Stimulated activated CD4-positive, alpha-beta T cell treated with anti-CD3 and anti-CD28 coated beads, Interleukin-1b, Interleukin-23, amount 100 ng/mL, for 48 hours (primary cell): ENCODE data around the gene TGIF2.

Source experiments
- DNase-seq: peaks from one replicate; pipeline ENCODE4 v3.0.0-alpha.2; 2020

Gene TGIF2

DNA sequence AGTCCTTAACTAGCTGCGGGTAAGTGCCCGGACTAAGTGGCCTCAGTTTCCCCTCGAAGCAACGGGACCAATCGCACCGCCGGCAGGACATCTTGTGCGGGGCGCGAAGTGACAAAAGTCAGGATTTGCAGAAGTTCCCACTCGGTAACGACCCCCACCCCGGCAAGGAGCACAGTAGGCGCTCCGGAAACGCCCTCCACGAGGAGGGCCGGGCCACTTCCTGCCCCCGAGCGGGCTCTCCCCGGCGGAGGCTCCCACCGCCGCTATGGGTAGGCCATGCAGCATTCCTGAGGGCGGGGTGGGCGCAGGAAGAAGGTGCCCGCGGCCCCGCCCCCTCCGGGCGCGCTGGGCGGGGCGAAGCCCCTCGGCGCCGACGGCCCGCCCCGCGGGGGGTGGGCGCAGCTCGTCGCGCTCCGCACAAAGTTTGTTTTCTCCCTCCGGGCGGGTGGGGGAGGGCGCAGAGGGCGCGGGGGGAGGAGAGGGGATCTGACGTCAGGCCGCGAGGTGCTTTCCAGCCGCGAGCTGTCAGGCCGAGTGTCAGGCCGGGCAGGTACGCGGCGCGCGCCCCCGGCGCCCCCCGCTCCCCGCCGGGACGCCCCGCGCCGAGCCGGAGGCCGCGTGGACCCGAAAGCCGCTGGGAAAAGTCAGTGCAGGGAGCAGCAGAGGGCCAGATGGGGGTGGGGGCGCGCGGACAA lies at the start of gene TGIF2:
TSS of gene TGIF2 (plus strand) at position 495 of the 695 bp plus-strand sequence. CDS start 5,178 bp downstream, outside the sequence.
- DNase-seq, result peak; percentile 89

DNA sequence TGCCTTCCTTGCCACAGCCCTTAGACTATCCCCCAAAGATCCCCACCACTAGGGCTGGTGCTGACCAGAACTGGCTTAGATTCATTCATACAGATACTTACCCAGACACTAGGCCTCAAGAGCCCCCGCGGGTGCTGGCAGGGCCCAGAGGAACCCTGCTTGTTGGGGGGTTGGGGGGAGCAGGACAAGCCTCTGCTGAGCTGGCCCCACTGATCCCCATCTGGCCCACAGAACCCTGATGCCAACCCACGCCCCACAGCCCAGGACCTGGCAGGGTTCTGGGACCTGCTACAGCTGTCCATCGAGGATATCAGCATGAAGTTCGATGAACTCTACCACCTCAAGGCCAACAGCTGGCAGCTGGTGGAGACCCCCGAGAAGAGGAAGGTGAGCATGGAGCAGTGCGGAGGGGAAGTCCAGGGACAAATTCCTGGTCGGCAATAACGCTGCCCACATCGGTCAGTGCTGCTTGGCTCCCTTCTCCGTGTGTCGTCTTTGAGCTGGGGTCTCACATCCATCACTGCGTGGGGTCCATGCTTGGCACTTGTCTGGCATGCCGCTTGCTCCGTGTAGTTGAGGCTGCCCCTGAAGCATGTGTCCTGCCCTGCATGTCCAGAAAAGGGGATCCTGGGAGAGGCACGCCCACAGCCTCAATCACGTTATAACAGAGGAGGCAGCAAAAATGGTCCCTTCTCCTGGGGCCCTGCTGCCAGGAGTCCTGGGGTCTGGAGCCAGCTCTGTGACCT lies 47.6 kb upstream of the TGIF2 start:
- no peak for DNase-seq

GRCh38 chr20:36526521-36527011 lies 46.8 kb upstream of the TGIF2 start:
- no peak for DNase-seq

DNA sequence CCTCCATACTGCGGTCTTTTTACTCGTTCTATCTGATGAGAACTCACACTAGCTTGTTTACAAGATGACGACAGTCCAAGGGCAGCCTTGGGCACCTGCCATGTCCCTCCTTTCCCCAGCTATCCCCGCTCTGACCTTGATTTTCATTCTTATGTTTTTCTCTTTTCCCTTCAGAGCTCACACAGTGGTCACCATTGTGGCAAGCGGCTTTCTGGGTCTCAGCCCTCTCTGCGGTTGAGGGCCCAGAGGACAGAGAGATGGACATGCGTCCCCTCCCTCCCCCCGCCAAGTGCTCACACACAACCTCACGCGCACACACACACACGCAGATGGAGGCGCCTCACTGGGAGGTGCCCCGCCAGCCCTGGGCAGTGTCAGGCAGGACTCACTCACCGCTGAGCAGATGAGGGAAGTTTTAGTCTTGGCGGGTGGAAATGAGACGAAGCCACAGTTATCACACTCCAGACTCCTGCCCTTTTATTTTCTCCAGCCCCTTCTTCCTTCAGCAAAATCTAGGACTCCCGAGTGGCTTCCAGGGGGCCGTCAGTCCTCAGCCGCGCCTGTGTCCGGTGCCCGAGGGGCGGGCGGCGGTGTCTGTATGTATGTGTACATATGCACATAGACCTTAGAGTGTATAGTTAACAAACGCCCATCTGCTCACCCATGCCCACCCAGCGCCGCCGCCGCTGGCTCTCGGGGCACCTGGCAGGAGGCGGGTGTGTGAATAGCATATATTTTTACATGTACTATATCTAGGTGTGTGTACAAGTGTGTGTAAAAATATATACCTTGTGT lies 45.9 kb upstream of the TGIF2 start:
- no peak for DNase-seq

- no peak for DNase-seq
Observed at GRCh38 chr20:36528176-36528874, 45.1 kb upstream of the TGIF2 start.

GRCh38 chr20:36528875-36529417 lies 44.5 kb upstream of the TGIF2 start:
- no peak for DNase-seq

DNA sequence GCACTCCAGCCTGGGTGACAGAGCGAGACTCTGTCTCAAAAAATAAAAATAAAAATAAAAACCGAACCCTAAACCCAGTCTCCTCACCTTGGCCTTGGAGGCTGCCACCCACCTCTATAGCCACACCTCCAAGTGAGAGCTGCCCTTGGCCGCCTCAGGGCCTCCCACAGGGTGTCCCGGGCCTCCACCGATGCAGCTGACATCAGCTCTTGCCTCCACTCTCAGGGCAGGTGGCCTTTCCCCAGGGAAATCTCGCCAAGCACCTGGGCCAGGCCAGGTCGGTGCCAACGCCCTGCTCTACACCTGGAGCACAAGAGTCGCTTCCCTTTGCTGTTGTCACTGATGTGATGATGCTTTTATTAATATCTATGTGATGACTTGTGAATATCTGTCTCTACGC lies 41.0 kb upstream of the TGIF2 start:
- no peak for DNase-seq

GRCh38 chr20:36532822-36533221 lies 40.6 kb upstream of the TGIF2 start:
- no peak for DNase-seq

- DNase-seq, result no peak
Observed at GRCh38 chr20:36538026-36538722, 35.2 kb upstream of the TGIF2 start.

DNA sequence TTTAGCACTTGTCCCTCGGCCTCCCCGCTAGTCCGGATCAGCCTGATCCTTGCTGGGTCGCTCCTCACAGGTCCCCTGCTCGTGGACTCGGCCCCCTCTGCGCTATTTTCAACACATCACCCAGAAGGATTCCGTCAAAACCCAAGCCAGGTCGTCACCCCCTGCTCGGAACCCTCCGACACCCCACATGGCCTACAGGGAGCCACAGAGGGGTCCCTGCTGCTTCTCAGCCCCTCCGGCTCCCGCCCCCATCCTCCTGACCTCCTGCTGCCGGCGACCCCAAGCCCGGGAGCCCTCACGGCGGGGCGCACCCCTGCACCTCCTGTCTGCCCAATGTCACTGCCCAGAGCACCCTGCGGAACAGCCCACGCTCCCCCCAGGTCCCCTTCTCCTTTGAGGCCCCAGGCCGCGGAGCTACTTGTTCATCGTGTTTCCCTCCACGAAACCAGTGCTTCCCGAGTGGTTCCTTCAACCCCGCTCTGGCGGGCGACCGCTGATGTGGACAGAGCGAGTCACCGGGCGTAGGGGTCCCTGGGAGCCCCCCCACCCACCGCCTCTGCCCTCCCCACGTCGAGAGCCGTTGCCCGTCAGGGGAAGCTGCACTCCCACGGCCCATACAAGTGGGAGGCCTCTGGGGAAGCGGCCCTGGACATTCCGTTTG lies 32.7 kb upstream of the TGIF2 start:
- no peak for DNase-seq

DNA sequence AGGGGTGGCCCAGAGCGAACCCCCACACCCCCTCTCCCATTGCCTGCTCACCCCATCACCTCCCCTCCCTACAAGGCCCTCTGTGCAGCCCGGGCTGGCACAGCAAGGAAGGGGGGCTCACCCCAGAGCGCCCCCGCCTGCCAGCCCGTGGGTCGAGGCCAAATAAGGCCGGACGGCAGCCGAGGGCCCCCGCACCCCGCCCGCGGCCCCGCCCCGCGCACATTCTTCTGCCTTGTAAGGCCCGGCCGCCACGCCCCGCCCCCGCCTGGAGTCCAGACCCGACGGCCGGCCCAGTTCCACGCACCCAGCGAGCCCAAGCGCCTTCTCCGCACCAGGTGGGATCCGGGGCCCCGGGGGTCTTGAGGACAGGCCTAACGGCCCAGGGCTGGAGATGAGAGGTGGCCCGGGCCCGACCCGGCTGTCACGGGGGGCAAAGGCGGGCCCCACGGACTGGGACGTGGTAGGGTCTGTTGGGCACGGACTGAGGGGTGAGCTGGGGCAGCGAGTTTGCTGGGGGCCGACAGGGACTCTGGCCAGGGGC lies 32.1 kb upstream of the TGIF2 start, which contains the start of gene MYL9:
TSS of gene MYL9 (plus strand) at position 293 of the 541 bp plus-strand sequence. CDS start 3,366 bp downstream, outside the sequence.
- no peak for DNase-seq

- DNase-seq, result no peak
Observed at GRCh38 chr20:36541768-36542488, 31.5 kb upstream of the TGIF2 start.

DNA sequence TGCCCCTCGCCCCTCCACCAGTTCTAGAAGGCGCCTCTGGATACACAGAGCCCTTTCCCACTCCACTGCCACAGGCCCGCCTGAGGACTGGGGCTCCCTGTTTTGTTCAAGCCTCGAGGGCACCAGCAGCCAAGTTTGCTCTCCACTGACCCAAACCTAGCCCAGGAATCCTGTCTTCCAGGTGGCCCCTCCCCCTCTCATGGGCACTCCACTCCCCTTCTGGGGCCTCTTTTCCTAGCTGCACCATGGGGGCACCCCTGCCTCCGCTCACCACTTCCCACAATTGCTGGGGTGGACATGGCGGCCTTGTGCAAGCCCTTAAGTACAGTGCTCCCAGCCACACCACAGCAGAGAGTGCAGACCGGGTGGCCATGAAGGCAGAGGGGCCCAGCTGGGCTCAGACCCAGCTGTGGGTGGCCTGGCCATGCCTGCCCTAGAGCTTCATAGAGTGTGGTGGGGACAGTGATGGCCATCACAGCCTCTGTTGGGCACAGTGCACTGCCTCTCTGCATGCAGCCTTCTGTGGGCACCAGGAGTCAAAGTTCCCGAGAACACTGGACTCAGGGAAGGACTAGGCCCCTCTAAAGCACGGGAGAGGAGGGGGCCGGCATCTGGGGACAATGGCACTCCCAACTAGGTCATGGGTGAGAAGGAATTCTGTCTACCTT lies 30.7 kb upstream of the TGIF2 start:
- DNase-seq, result no peak

DNA sequence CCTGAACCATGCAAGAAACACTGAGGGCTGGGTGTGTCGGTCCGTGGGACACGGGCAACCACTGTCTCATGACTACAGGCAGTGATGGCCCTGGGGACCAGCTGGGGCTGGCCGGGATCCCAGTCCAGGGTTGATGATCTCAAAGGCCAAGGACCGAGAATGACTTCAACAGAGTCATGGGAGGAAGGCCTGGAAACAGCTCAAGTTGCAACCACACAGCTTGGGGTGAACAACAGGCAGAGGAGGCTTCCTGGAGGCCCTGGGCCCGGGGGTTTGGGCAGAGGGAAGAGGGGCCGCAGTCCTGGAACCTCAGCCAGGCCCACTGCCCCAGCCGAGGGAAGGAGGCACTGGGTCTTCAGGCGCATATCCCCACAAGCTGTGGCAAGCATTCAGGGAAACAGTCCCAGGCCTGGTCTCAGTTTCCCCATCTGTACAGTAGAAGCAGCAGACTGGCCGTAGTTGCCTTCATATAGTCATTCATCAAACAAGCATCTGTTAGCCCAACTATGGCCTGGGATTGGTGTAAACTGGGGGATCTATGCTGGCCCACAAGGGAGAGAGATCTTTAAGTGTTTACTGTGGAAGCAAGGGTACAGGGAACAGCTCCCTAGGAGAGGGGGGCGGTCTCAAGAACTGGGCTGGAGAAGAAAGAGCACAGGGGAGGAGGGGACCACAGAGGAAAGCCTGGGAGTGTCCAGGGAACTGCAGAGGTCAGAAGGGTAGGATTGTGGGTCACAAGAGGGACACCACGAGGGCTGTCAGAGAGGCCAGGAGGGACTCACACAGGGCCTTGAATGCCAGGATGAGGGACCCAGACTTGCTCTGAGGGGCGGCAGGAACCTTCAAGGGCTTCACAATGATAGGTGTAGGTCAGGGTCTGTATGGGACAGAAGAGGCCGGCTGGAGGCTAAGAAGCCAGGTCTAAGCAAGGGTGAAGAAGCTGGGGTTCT lies 29.9 kb upstream of the TGIF2 start:
- no peak for DNase-seq

- no peak for DNase-seq
Observed at GRCh38 chr20:36544134-36545018, 29.0 kb upstream of the TGIF2 start.

DNA sequence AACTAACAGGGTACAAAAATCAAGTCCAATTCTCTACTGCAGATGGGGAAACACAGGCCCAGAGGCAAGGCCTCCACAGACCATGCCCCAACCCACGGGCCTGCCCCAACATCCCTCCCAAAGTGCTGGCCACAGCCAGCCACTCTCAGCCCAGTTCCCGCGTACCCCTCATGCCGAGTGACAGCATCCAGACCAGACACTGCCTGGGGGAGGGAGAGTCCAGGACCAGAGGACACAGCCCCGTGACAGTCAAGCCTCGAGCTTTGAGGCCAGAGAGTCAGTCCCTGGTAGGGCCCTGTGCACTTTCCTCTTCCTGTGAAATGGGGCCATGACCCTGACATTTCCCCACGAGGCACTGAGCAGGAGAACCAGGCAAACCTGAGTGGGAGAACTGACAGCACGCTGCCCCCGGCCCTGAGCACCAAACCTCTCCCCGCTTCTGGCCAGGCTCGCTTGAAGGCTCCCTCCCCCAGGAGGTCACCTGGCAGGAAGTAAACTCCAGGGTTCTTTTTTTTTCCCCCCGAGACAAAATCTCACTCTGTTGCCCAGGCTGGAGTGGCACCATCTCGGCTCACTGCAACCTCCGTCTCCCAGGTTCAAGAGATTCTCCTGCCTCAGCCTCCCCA lies 27.2 kb upstream of the TGIF2 start:
- no peak for DNase-seq
